NT2/D1 (cell line): Measurements from ENCODE around the gene PRKCH.

Experiments
- SUZ12 ChIP-seq: IDR thresholded peaks from 2 replicates; pipeline ENCODE4 v1.6.1; 2011; ENCODE audit not compliant: insufficient read length, insufficient read depth; ENCODE audit errors: extremely low read depth
- YY1 ChIP-seq: IDR thresholded peaks from 2 replicates; pipeline ENCODE4 v1.6.1; 2011; ENCODE audit not compliant: insufficient read length, insufficient read depth
- ZNF274 ChIP-seq: IDR thresholded peaks from 2 replicates; pipeline ENCODE4 v1.6.1; 2011; ENCODE audit warnings: mild to moderate bottlenecking, low read depth, low read length

- TF ChIP-seq YY1 (no peak), ZNF274 (no peak), SUZ12 (no peak)
These were observed 241.2 kb downstream of the PRKCH start for GRCh38 chr14:61562321-61563161.
